ENCODE data around the gene ASB3.
"Not testable (repeated sequence)": the region's sequence is repeated elsewhere in the genome, so short reads cannot be mapped to it uniquely, and the experiment has no call there.

DNA sequence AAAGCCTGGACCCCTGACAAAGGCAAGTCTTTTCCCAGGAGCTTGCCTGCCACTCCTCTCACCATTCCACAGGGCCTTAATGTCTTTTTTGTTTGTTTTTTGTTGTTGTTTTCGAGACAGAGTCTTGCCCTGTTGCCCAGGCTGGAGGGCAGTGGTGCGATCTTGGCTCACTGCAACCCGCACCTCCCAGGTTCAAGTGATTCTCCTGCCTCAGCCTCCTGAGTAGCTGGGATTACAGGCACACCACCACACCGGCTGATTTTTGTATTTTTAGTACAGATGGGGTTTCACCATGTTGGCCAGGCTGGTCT lies 43.2 kb upstream of the ASB3 start:
- TF ChIP-seq CTCF, POLR2AphosphoS5 (IDR thresholded peaks at IDR 0.05): not testable (repeated sequence)

All from stomach (tissue), 4 donors.